Ishikawa (cell line): ENCODE data around the gene MDN1.

Source experiments
- CEBPB ChIP-seq: IDR thresholded peaks from 2 replicates; pipeline ENCODE4 v1.6.1; 2012
- CREB1 ChIP-seq: IDR thresholded peaks from 2 replicates; pipeline ENCODE4 v1.6.1; 2012; ENCODE audit warnings: low read depth
- EGR1 ChIP-seq: IDR thresholded peaks from 2 replicates; pipeline ENCODE4 v1.6.1; 2012
- EP300 ChIP-seq: IDR thresholded peaks from 2 replicates; pipeline ENCODE4 v1.6.1; 2012; ENCODE audit warnings: borderline replicate concordance
- FOXM1 ChIP-seq: IDR thresholded peaks from 2 replicates; pipeline ENCODE4 v1.6.1; 2012; ENCODE audit warnings: low read depth, borderline replicate concordance
- MAX ChIP-seq: IDR thresholded peaks from 2 replicates; pipeline ENCODE4 v1.6.1; 2012
- NFIC ChIP-seq: IDR thresholded peaks from 2 replicates; pipeline ENCODE4 v1.6.1; 2012
- TAF1 ChIP-seq: IDR thresholded peaks from 2 replicates; pipeline ENCODE4 v1.6.1; 2012; ENCODE audit warnings: low read depth, mild to moderate bottlenecking
- TEAD4 ChIP-seq: IDR thresholded peaks from 2 replicates; pipeline ENCODE4 v1.6.1; 2012
- USF1 ChIP-seq: IDR thresholded peaks from 2 replicates; pipeline ENCODE4 v1.6.1; 2012
- YY1 ChIP-seq: IDR thresholded peaks from 2 replicates; pipeline ENCODE4 v1.6.1; 2012; ENCODE audit warnings: low read depth
- TF ChIP-seq, protein P1 (sequence below): IDR thresholded peaks from 2 replicates; pipeline ENCODE4 v1.6.1; 2012; ENCODE audit warnings: low read depth, mild to moderate bottlenecking

DNA sequence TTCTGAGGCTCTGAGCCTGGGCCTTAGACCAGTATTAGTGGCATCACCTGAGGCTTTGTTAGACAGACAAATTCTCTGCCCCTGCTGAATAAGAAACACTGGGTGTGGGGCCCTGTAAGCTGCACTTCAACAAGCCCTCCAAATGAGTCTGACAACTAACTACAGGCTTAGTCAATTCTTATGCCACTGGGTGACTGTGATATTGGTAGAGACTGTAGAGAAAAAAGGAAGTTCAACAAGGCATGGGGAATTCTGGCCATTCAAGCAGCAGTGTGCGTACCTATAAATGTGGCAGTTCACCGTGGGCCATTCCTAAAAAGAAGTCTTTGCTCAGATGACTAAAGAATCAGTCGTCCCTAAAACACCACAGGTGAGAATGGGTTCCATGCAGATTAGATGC is 82.7 kb downstream of the MDN1 start:
- TF ChIP-seq FOXM1 (no peak), USF1 (no peak), YY1 (no peak), TAF1 (no peak), NFIC (no peak), CEBPB (no peak), MAX (no peak), EP300 (no peak), TEAD4 (no peak), EGR1 (no peak), CREB1 (no peak)
- TF ChIP-seq, protein P1, sequence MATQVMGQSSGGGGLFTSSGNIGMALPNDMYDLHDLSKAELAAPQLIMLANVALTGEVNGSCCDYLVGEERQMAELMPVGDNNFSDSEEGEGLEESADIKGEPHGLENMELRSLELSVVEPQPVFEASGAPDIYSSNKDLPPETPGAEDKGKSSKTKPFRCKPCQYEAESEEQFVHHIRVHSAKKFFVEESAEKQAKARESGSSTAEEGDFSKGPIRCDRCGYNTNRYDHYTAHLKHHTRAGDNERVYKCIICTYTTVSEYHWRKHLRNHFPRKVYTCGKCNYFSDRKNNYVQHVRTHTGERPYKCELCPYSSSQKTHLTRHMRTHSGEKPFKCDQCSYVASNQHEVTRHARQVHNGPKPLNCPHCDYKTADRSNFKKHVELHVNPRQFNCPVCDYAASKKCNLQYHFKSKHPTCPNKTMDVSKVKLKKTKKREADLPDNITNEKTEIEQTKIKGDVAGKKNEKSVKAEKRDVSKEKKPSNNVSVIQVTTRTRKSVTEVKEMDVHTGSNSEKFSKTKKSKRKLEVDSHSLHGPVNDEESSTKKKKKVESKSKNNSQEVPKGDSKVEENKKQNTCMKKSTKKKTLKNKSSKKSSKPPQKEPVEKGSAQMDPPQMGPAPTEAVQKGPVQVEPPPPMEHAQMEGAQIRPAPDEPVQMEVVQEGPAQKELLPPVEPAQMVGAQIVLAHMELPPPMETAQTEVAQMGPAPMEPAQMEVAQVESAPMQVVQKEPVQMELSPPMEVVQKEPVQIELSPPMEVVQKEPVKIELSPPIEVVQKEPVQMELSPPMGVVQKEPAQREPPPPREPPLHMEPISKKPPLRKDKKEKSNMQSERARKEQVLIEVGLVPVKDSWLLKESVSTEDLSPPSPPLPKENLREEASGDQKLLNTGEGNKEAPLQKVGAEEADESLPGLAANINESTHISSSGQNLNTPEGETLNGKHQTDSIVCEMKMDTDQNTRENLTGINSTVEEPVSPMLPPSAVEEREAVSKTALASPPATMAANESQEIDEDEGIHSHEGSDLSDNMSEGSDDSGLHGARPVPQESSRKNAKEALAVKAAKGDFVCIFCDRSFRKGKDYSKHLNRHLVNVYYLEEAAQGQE, result no peak
